WTC11 (cell line): Measurements from ENCODE around the gene TTLL11. TPM values are rescaled to one million over a fixed set of nuclear protein-coding genes. Genes with fewer than 3 reads are reported as not detected.
"Not testable (repeated sequence)": the region's sequence is repeated elsewhere in the genome, so short reads cannot be mapped to it uniquely, and the experiment has no call there.

Experiments used
- ATAC-seq: fragments of 200-7000 bp; cut with Tn5 transposase; 2 replicates; pipeline ENCODE4 v1.10.0; 2021; ENCODE audit warnings: mild to moderate bottlenecking, moderate library complexity
- CTCF ChIA-PET: fragments of 300-600 bp; sonication (Branson Sonifier 250); formaldehyde crosslinking; loops from one replicate; lab custom pipeline; 2021; ENCODE audit warnings: antibody characterized with exemption; lab: Charles Lee
- POLR2A ChIA-PET: fragments of 350-600 bp; sonication (Branson Sonifier 250); formaldehyde crosslinking; loops from one replicate; lab custom pipeline; 2021; ENCODE audit warnings: antibody characterized with exemption; lab: Charles Lee
- DNase-seq: peaks from one replicate; pipeline ENCODE4 v3.0.0; 2021; ENCODE audit warnings: low spot score
- H3K27ac Mint-ChIP-seq: 2 replicates; pipeline ENCODE4 v1.8.0; 2021; ENCODE audit warnings: mixed read lengths
- H3K27me3 Mint-ChIP-seq: 2 replicates; pipeline ENCODE4 v1.8.0; 2021; ENCODE audit warnings: low read depth, mild to moderate bottlenecking, moderate library complexity, mixed read lengths
- H3K36me3 Mint-ChIP-seq: 2 replicates; pipeline ENCODE4 v1.8.0; 2021; ENCODE audit warnings: mixed read lengths
- H3K4me1 Mint-ChIP-seq: 2 replicates; pipeline ENCODE4 v1.8.0; 2022; ENCODE audit warnings: mixed read lengths
- H3K4me3 Mint-ChIP-seq: 2 replicates; pipeline ENCODE4 v1.8.0; 2021; ENCODE audit warnings: mild to moderate bottlenecking, moderate library complexity, mixed read lengths
- H3K9me3 Mint-ChIP-seq: 2 replicates; pipeline ENCODE4 v1.8.0; 2021; ENCODE audit warnings: mixed read lengths
- AFF4 ChIP-seq: sonication (generic); formaldehyde crosslinking; IDR thresholded peaks from 2 replicates; pipeline ENCODE4 v1.8.1; 2023; ENCODE audit warnings: mild to moderate bottlenecking, missing genetic modification reagents, borderline replicate concordance
- CREB1 ChIP-seq: sonication (generic); formaldehyde crosslinking; IDR thresholded peaks from 2 replicates; pipeline ENCODE4 v1.8.0; 2023; ENCODE audit warnings: mild to moderate bottlenecking, missing genetic modification reagents
- CTCF ChIP-seq: fragments of 200-600 bp; IDR thresholded peaks from 2 replicates; pipeline ENCODE4 v1.8.0; 2022; ENCODE audit warnings: antibody characterized with exemption
- E2F5 ChIP-seq: sonication (generic); formaldehyde crosslinking; IDR thresholded peaks from 2 replicates; pipeline ENCODE4 v1.8.1; 2022; ENCODE audit warnings: mild to moderate bottlenecking, moderate library complexity, missing genetic modification reagents
- EMX1 ChIP-seq: fragments of 250-450 bp; sonication (Bioruptor Pico); IDR thresholded peaks from 2 replicates; pipeline ENCODE4 v1.8.0; 2021; ENCODE audit warnings: mild to moderate bottlenecking
- ETV6 ChIP-seq: sonication (generic); formaldehyde crosslinking; IDR thresholded peaks from 2 replicates; pipeline ENCODE4 v1.8.1; 2022; ENCODE audit warnings: mild to moderate bottlenecking, missing genetic modification reagents
- HMGXB4 ChIP-seq: sonication (generic); formaldehyde crosslinking; IDR thresholded peaks from 2 replicates; pipeline ENCODE4 v1.8.1; 2023; ENCODE audit warnings: mild to moderate bottlenecking, moderate library complexity, missing genetic modification reagents
- IRF1 ChIP-seq: sonication (generic); formaldehyde crosslinking; IDR thresholded peaks from 2 replicates; pipeline ENCODE4 v1.8.0; 2023; ENCODE audit warnings: missing genetic modification reagents
- JUN ChIP-seq: sonication (generic); formaldehyde crosslinking; IDR thresholded peaks from 2 replicates; pipeline ENCODE4 v1.8.0; 2023; ENCODE audit warnings: mild to moderate bottlenecking, missing genetic modification reagents
- NFE2L1 ChIP-seq: sonication (generic); formaldehyde crosslinking; IDR thresholded peaks from 2 replicates; pipeline ENCODE4 v1.8.1; 2023; ENCODE audit warnings: missing genetic modification reagents
- TEAD1 ChIP-seq: sonication (generic); formaldehyde crosslinking; IDR thresholded peaks from 2 replicates; pipeline ENCODE4 v1.8.0; 2022; ENCODE audit warnings: mild to moderate bottlenecking, missing genetic modification reagents
- ZNF121 ChIP-seq: sonication (generic); formaldehyde crosslinking; IDR thresholded peaks from 2 replicates; pipeline ENCODE4 v1.8.0; 2023; ENCODE audit warnings: missing genetic modification reagents
- ZNF232 ChIP-seq: sonication (generic); formaldehyde crosslinking; IDR thresholded peaks from 2 replicates; pipeline ENCODE4 v1.8.0; 2022; ENCODE audit warnings: mild to moderate bottlenecking, missing genetic modification reagents
- ZNF263 ChIP-seq: sonication (generic); formaldehyde crosslinking; IDR thresholded peaks from 2 replicates; pipeline ENCODE4 v1.8.1; 2022; ENCODE audit warnings: low read depth, mild to moderate bottlenecking, moderate library complexity, missing genetic modification reagents
- ZNF281 ChIP-seq: sonication (generic); formaldehyde crosslinking; IDR thresholded peaks from 2 replicates; pipeline ENCODE4 v1.8.0; 2023; ENCODE audit warnings: mild to moderate bottlenecking, missing genetic modification reagents
- total RNA-seq: library from RNA; stranded (reverse); gene quantifications from 3 replicates; pipeline ENCODE4 v1.2.3, GENCODE V29; 2021

Gene TTLL11
- total RNA-seq, 1 experiment from 2014 or later, result 1.1 TPM

- CTCF ChIA-PET, result no interaction called here
- Mint-ChIP-seq H3K4me1 (peaks cover 2% of the 10 kb centered on the region), H3K9me3 (peaks cover 15% of the 10 kb centered on the region), H3K27me3 (peaks cover 2% of the 10 kb centered on the region; the same call in 1 of the 2 replicates), H3K27ac (peak overlapping the region; percentile 26; the same call in 1 of the 2 replicates), H3K4me3 (no peak overlapping the region), H3K36me3 (peaks cover 6% of the 10 kb centered on the region)
- no peak for TF ChIP-seq ETV6 (CRISPR knock-in tag)
- TF ChIP-seq TEAD1 (CRISPR knock-in tag), result no peak
- DNase-seq (no peak), ATAC-seq (peak; percentile 36; the same call in 1 of the 2 replicates)
- POLR2A ChIA-PET, result no interaction called here
Observed at GRCh38 chr9:121895818-121896544, 197.1 kb downstream of the TTLL11 start.

- ChIA-PET POLR2A (no interaction called here), CTCF (no interaction called here)
- Mint-ChIP-seq H3K27me3 (0 out of 2 replicates have a peak, but pooled peaks cover under 1% of the 10 kb centered on the region), H3K4me3 (no peak overlapping the region), H3K9me3 (peaks cover 12% of the 10 kb centered on the region), H3K27ac (no peak overlapping the region), H3K4me1 (peaks cover 8% of the 10 kb centered on the region), H3K36me3 (peaks cover 4% of the 10 kb centered on the region)
- no peak for ATAC-seq
- no peak for DNase-seq
- TF ChIP-seq IRF1 (no peak), NFE2L1 (CRISPR knock-in tag) (0 out of 2 replicates have a peak, but pooled peaks have one; percentile 2)
Observed at GRCh38 chr9:121895358-121895757, 197.8 kb downstream of the TTLL11 start.

- H3K36me3 Mint-ChIP-seq, H3K27me3 Mint-ChIP-seq, H3K4me1 Mint-ChIP-seq, ATAC-seq, H3K4me3 Mint-ChIP-seq, CTCF ChIA-PET, POLR2A ChIA-PET, H3K27ac Mint-ChIP-seq, DNase-seq, H3K9me3 Mint-ChIP-seq: not testable (repeated sequence)
Observed at GRCh38 chr9:121894380-121894779, 198.7 kb downstream of the TTLL11 start.

GRCh38 chr9:121893786-121894185, 199.3 kb downstream of the TTLL11 start:
- H3K9me3 Mint-ChIP-seq, result peaks cover 3% of the 10 kb centered on the region; the same call in 1 of the 2 replicates
- DNase-seq, result no peak
- no peak overlapping the region for H3K4me3 Mint-ChIP-seq
- no peak overlapping the region for H3K27ac Mint-ChIP-seq
- H3K36me3 Mint-ChIP-seq, result no peaks in the 10 kb centered on the region
- H3K4me1 Mint-ChIP-seq, result peaks cover 8% of the 10 kb centered on the region
- ChIA-PET CTCF (no interaction called here), POLR2A (no interaction called here)
- H3K27me3 Mint-ChIP-seq, result no peaks in the 10 kb centered on the region
- no peak for ATAC-seq
- no peak for TF ChIP-seq EMX1 (CRISPR knock-in tag)
- TF ChIP-seq JUN (CRISPR knock-in tag), result no peak
- no peak for TF ChIP-seq ZNF232
- TF ChIP-seq ZNF263 (CRISPR knock-in tag), result no peak
- TF ChIP-seq ZNF281, result no peak
- no peak for TF ChIP-seq CTCF
- no peak for TF ChIP-seq AFF4 (CRISPR knock-in tag)
- no peak for TF ChIP-seq E2F5
- no peak for TF ChIP-seq ZNF121 (CRISPR knock-in tag)
- no peak for TF ChIP-seq CREB1
- TF ChIP-seq HMGXB4, result no peak
